ENCODE results near the gene RAD51B. TPM values are rescaled to one million over a fixed set of nuclear protein-coding genes. Genes with fewer than 3 reads are reported as not detected.

Gene RAD51B
- total RNA-seq, 1 experiment from 2014 or later = 20.0 TPM

DNA sequence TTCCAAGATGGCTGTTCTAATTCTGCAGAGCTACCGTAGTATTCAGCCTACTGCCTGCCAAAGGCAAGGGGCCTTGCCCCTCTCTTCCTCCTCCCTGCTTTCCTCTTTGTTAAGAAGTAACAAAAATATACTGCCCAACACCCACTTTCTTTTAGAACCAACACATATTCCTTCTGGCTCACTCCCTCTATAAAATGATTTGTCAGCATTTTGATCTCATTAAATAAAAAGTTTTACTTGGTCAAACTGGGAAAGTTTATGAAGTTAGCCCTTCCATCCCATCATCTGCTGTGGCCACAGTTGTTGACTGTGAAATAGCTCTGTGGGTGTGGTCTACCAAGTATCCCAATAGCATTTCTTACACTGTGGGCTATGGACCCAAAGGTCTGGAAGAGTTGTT lies 500.9 kb downstream of the RAD51B start:
- no peaks in the 10 kb centered on the region for H3K9me3 ChIP-seq (ENCODE audit: control insufficient read depth in 1 of 2, insufficient read depth in 1 of 2, low read depth in 1 of 2, low read length in 2 of 2)
- TF ChIP-seq TCF7L2 (IDR thresholded peaks at IDR 0.05; ENCODE audit: borderline replicate concordance, extremely low read depth, insufficient read depth, insufficient read length) (no peak), ZNF274 (IDR thresholded peaks at IDR 0.05; ENCODE audit: low read depth, low read length) (no peak), EZH2phosphoT487 (IDR thresholded peaks at IDR 0.05; ENCODE audit: borderline replicate concordance) (no peak), SP1 (IDR thresholded peaks at IDR 0.05; ENCODE audit: low read depth) (no peak), POLR2A (IDR thresholded peaks at IDR 0.05; ENCODE audit: borderline replicate concordance, extremely low read depth, insufficient read depth, insufficient read length) (no peak), JUND (IDR thresholded peaks at IDR 0.05) (no peak), CBX3 (IDR thresholded peaks at IDR 0.05; ENCODE audit: low read depth) (no peak), CEBPB (IDR thresholded peaks at IDR 0.05; ENCODE audit: low read depth) (no peak), ELF1 (IDR thresholded peaks at IDR 0.05; ENCODE audit: borderline replicate concordance, low read depth) (no peak), EZH2 (IDR thresholded peaks at IDR 0.05) (no peak), FOSL1 (IDR thresholded peaks at IDR 0.05; ENCODE audit: low read depth) (no peak), ZFX (IDR thresholded peaks at IDR 0.05) (no peak)
- TF ChIP-seq, protein P1, sequence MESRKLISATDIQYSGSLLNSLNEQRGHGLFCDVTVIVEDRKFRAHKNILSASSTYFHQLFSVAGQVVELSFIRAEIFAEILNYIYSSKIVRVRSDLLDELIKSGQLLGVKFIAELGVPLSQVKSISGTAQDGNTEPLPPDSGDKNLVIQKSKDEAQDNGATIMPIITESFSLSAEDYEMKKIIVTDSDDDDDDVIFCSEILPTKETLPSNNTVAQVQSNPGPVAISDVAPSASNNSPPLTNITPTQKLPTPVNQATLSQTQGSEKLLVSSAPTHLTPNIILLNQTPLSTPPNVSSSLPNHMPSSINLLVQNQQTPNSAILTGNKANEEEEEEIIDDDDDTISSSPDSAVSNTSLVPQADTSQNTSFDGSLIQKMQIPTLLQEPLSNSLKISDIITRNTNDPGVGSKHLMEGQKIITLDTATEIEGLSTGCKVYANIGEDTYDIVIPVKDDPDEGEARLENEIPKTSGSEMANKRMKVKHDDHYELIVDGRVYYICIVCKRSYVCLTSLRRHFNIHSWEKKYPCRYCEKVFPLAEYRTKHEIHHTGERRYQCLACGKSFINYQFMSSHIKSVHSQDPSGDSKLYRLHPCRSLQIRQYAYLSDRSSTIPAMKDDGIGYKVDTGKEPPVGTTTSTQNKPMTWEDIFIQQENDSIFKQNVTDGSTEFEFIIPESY (IDR thresholded peaks at IDR 0.05; ENCODE audit: extremely low read depth, insufficient replicate concordance, low read length) = no peak
- TF ChIP-seq, protein P2, sequence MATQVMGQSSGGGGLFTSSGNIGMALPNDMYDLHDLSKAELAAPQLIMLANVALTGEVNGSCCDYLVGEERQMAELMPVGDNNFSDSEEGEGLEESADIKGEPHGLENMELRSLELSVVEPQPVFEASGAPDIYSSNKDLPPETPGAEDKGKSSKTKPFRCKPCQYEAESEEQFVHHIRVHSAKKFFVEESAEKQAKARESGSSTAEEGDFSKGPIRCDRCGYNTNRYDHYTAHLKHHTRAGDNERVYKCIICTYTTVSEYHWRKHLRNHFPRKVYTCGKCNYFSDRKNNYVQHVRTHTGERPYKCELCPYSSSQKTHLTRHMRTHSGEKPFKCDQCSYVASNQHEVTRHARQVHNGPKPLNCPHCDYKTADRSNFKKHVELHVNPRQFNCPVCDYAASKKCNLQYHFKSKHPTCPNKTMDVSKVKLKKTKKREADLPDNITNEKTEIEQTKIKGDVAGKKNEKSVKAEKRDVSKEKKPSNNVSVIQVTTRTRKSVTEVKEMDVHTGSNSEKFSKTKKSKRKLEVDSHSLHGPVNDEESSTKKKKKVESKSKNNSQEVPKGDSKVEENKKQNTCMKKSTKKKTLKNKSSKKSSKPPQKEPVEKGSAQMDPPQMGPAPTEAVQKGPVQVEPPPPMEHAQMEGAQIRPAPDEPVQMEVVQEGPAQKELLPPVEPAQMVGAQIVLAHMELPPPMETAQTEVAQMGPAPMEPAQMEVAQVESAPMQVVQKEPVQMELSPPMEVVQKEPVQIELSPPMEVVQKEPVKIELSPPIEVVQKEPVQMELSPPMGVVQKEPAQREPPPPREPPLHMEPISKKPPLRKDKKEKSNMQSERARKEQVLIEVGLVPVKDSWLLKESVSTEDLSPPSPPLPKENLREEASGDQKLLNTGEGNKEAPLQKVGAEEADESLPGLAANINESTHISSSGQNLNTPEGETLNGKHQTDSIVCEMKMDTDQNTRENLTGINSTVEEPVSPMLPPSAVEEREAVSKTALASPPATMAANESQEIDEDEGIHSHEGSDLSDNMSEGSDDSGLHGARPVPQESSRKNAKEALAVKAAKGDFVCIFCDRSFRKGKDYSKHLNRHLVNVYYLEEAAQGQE (IDR thresholded peaks at IDR 0.05; ENCODE audit: low read depth) = no peak
- TF ChIP-seq, protein P3, sequence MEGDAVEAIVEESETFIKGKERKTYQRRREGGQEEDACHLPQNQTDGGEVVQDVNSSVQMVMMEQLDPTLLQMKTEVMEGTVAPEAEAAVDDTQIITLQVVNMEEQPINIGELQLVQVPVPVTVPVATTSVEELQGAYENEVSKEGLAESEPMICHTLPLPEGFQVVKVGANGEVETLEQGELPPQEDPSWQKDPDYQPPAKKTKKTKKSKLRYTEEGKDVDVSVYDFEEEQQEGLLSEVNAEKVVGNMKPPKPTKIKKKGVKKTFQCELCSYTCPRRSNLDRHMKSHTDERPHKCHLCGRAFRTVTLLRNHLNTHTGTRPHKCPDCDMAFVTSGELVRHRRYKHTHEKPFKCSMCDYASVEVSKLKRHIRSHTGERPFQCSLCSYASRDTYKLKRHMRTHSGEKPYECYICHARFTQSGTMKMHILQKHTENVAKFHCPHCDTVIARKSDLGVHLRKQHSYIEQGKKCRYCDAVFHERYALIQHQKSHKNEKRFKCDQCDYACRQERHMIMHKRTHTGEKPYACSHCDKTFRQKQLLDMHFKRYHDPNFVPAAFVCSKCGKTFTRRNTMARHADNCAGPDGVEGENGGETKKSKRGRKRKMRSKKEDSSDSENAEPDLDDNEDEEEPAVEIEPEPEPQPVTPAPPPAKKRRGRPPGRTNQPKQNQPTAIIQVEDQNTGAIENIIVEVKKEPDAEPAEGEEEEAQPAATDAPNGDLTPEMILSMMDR (IDR thresholded peaks at IDR 0.05 in 2 of 3, conservative IDR thresholded peaks at IDR 0.05 in 1 of 3; ENCODE audit: borderline replicate concordance in 1 of 3, insufficient read depth in 1 of 3, low read depth in 2 of 3, low read length in 2 of 3) = no peak
- no peaks in the 10 kb centered on the region for H3K4me1 ChIP-seq (ENCODE audit: control insufficient read depth in 1 of 2, insufficient read depth in 2 of 2, low read length in 2 of 2)
- ChIA-PET RAD21 (ENCODE audit: low non-redundant PET in 1 of 2, low total read pairs in 2 of 2, uncharacterized antibody in 2 of 2, unreplicated experiment in 2 of 2) (no interaction called here), POLR2A (no interaction called here), CTCF (no interaction called here)
- ATAC-seq (no peak), DNase-seq (ENCODE audit: low read depth, low spot score) (no peak)
- H3K36me3 ChIP-seq (ENCODE audit: control insufficient read depth in 1 of 2, insufficient read depth in 2 of 2, low read length in 2 of 2) = no peaks in the 10 kb centered on the region
- BruUV-seq (replicated peaks) = no TSS peak
- H3K27ac ChIP-seq (ENCODE audit: low read depth, low read length) = no peak overlapping the region
- H4K20me1 ChIP-seq (ENCODE audit: insufficient read depth) = no peaks in the 10 kb centered on the region
- H3K4me3 ChIP-seq (replicated peaks in 1 of 2; ENCODE audit: low read depth in 1 of 2, low read length in 2 of 2) = no peak overlapping the region
- no peak overlapping the region for H3K4me2 ChIP-seq (ENCODE audit: low read length)
- H3K9me2 ChIP-seq (ENCODE audit: insufficient read depth) = no peaks in the 10 kb centered on the region
- no peak overlapping the region for H3K9ac ChIP-seq (ENCODE audit: low read length)
- intact Hi-C loops (cut with micrococcal nuclease) = no loop called here
- no peak overlapping the region for H2AFZ ChIP-seq (ENCODE audit: low read depth, low read length, poor library complexity, severe bottlenecking)
- H3K79me2 ChIP-seq (ENCODE audit: insufficient read depth, low read length) = no peaks in the 10 kb centered on the region
- no peaks in the 10 kb centered on the region for H3K27me3 ChIP-seq (ENCODE audit: insufficient read depth, low read length)

Measured in HCT116 (cell line).